Superior temporal gyrus (tissue), 1 donor: ENCODE measurements around the gene SND1.

ENCODE experiments used
- DNase-seq: peaks from one replicate; pipeline ENCODE4 v3.0.0-alpha.2; 2016; ENCODE audit errors: extremely low spot score

Gene SND1

GRCh38 chr7:128017862-128018845 is 366.2 kb downstream of the SND1 start:
- DNase-seq: no peak

GRCh38 chr7:128019288-128019687 is 367.3 kb downstream of the SND1 start:
- DNase-seq: no peak

- no peak for DNase-seq
Measured at GRCh38 chr7:128020159-128020558, 368.2 kb downstream of the SND1 start.

- peak; percentile 24 for DNase-seq
Measured at GRCh38 chr7:128021366-128021765, 369.4 kb downstream of the SND1 start.

GRCh38 chr7:128022631-128023532 is 370.9 kb downstream of the SND1 start:
- DNase-seq: peak; percentile 67

GRCh38 chr7:128024151-128024550 is 372.2 kb downstream of the SND1 start:
- DNase-seq: no peak

- peak; percentile 33 for DNase-seq
Measured at GRCh38 chr7:128025380-128025779, 373.4 kb downstream of the SND1 start.

GRCh38 chr7:128025819-128026218 is 373.8 kb downstream of the SND1 start:
- DNase-seq: peak; percentile 34

- DNase-seq: no peak
Measured at GRCh38 chr7:128026551-128026950, 374.6 kb downstream of the SND1 start.

- DNase-seq: no peak
Measured at GRCh38 chr7:128027485-128027980, 375.5 kb downstream of the SND1 start.

- DNase-seq: no peak
Measured at GRCh38 chr7:128029405-128029995, 377.5 kb downstream of the SND1 start.

GRCh38 chr7:128030263-128030653 is 378.3 kb downstream of the SND1 start:
- no peak for DNase-seq

- no peak for DNase-seq
Measured at GRCh38 chr7:128030654-128031611, 378.9 kb downstream of the SND1 start, which contains the start of gene LRRC4. TSS of gene LRRC4 (minus strand) at chr7:128031437. CDS start at chr7:128030640, 797 bp downstream.

- peak; percentile 68 for DNase-seq
Measured at GRCh38 chr7:128031901-128032604, 380.1 kb downstream of the SND1 start.

GRCh38 chr7:128032605-128033235 is 380.7 kb downstream of the SND1 start:
- no peak for DNase-seq

- no peak for DNase-seq
Measured at GRCh38 chr7:128033246-128033645, 381.3 kb downstream of the SND1 start.

GRCh38 chr7:128034825-128035224 is 382.8 kb downstream of the SND1 start:
- peak; percentile 60 for DNase-seq

- DNase-seq: peak; percentile 79
Measured at GRCh38 chr7:128035712-128036111, 383.7 kb downstream of the SND1 start.

- DNase-seq: no peak
Measured at GRCh38 chr7:128036226-128036940, 384.4 kb downstream of the SND1 start.
